Activated gamma-delta T cell treated with Interleukin-2 at 50 U/mL for 16 hours (primary cell): ENCODE data around the gene SPDL1.

Experiments used
- DNase-seq: peaks from one replicate; pipeline ENCODE4 v3.0.0-alpha.2; 2020

SPDL1 gene

DNA sequence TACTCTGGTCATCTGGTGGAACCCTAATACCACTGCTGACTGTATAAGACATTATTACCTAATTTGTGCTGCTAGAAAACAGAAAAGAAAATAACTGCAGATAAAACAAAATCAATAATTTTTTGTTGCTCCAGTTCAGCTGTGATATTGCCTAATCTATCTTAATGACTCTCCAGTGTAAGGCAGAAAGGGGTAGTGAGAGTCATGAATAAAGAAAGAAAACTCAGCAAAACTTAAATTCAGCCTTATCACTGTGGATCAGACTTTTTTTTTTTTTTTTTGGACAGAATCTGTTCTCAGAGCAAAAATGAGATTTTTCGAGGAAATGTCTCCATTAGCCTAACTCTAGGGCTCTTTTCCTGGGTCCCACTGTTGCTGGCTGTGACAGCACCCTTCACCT lies 52.4 kb downstream of the SPDL1 start:
- DNase-seq, result no peak

DNA sequence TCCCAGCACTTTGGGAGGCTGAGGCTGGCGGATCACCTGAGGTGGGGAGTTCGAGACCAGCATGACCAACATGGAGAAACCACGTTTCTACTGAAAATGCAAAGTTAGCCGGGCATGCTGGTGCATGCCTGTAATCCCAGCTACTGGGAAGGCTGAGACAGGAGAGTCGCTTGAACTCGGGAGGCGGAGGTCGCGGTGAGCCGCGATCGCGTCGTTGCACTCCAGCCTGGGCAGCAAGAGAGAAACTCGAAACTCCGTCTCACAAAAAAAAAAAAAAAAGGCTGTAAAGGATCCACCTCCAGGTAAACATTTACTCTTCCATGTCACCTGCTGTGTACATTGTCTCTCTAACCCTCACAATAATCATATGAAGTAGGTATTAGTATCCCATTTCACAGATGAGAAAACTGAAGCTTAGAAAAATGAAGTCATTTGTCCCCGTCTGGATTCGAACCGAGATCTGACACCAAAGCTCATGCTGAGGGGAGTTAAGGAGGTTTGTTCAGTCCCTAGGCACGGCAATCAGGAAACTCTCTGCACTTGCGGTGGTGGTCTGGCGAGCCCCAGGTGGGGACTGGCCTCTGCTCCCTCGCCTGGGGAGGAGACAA lies 53.0 kb downstream of the SPDL1 start:
- DNase-seq, result no peak

DNA sequence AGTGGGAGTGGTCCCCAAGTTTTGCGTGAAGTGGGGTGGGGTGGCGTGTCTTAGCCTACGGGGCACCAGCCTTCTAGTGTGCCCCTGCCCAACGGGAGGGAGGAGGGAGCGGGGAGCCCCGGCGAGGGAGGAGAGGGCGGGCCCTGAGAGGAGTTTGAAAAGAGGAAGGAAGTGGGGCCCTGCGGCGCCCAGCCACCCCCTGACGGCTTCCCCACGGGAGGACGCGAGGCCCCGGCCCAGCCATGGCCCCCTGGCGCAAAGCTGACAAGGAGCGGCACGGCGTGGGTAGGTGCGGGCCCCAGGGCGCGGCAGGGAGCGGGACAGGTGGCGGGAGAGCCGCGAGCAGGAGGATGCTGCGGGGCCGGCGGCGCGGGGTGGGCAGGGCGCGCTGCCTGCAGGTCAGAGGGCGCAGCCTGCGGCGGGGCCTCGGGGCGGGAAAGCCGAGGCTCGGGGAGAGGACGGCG lies 53.5 kb downstream of the SPDL1 start, which contains the start of gene DOCK2:
DOCK2 (plus strand) TSS at position 191 of the 464 bp plus-strand sequence; CDS start at position 243, 52 bp downstream.
- DNase-seq, result peak; percentile 65

DNA sequence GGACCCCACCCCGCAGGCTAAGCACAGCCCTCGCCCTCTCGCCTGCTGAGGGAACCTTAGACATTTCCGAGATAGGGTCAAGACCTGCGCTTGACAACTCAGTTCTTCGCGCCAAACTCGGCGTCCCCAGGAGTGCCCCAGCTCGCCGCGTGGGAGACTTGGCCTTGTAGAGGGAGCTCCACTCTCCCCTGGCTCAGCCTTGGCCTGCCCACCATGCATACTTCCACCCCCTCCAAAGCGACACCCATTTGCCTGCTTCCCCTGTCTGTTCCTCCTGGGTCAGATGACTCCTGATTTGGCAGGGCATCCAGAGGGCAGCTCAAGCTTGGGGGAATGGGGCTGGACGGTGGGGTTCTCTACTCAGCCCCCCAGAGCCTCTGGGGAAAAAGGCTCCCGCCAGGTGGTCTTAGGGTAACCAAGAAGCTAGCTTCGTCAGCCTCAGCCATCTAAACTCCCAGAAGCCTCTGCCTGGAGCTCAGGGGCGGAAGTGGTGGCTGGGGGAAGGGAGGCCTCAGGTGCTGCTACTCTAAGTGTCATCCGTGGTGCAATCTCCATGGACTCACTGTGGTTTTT lies 54.1 kb downstream of the SPDL1 start:
- DNase-seq, result peak; percentile 69

DNA sequence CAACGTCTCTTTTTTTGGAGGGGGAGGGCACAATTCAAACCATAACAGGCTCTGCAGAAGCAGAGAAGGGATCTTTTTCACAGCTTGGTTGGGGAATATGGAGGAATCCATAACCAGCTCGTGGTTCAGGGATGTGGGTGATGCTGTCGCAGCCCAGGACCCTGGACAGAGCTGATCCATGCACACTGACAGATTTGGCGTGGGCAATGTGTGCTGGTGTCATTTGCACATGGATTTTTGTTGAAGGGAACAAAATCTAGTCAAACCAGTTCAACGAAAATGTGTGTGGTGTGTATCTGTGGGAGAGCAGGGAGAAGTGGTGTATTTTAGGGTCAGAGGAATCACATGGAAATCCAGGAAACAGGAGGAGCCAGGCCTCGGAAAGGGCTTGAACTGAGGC lies 57.7 kb downstream of the SPDL1 start:
- no peak for DNase-seq

DNA sequence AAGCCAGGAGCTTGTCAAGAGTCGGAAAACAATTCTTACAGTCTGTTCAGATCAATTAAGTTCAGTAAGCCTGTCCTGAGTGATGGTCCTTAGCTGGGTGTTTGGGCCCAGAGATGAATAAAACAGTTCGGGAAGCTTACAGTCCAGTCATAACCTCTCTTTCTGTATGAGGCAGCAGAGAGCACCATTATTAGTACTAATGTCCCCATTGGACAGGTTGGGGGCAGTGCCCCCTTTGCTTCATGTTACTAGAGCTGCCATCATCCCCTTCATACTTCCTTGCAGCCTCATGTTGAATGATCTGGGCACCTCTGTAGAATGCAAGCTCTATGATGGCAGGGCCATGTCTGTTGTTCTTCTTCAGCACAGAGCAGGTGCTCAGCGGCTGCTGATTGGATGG lies 63.3 kb downstream of the SPDL1 start:
- no peak for DNase-seq

DNA sequence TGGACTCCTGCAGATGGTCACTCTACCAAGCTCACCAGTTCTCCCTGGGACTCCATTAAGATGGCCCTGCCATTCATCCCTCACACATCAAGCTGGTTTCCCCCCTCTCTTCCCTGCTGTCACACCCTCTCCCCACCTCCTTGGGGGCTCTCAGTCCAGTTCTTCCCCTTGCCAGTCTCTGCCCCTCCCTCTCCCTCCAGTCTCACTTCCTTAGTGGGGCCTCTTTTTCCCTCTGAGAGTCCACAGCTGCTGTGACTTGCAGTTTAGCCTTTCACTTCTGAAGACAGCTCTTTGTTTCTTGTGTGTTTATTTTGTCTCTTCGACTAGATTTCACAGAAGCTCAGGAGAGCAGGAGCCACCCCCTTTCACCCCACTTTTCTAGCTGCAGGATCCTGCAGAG lies 64.0 kb downstream of the SPDL1 start:
- DNase-seq, result no peak

DNA sequence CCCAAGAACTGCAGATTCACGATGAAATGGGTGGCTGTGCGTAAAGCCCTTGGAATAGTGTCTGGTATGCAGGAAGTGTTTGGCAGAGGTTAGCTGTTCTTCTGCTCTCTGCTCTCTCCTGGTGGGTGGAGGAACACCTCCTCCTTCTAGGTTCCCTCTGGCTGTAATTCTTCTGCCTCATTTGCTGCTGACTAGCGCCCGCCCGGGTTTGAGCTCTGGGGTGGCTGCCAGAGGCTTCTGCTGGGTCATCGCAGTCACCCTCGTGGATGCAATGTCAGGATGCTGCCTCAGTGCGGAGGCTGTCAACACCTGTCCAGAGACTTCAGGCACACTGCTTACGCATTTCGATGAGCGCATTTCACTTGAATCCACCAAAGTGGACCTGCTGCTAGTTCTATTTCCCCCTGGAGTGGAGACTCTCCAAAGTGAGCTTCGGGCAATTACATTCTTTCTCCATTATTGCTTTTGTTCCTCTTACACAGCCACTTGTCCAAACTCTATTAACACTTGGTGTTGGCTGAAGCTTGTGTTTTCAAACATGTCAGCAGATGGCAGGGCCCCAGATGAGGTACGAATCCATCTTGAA lies 65.2 kb downstream of the SPDL1 start:
- DNase-seq, result no peak

DNA sequence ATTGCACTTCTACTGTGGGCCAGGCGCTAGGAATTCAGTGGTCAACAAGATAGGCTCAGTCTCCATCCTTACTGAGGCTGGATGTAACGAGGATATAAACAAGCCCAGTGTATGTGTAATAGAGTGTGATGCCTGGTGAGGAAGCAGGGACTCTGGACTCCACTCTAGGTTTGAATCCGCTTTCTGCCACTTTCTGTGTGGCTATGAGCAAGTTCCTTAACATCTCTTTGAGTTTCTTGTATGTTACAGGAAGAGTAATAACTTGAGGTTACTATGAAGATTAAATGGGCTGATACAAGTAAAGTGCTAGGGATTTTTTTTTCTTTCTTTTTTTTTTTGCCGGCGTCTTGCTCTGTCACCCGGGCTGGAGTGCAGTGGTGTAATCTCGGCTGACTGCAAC lies 65.9 kb downstream of the SPDL1 start:
- DNase-seq, result no peak

DNA sequence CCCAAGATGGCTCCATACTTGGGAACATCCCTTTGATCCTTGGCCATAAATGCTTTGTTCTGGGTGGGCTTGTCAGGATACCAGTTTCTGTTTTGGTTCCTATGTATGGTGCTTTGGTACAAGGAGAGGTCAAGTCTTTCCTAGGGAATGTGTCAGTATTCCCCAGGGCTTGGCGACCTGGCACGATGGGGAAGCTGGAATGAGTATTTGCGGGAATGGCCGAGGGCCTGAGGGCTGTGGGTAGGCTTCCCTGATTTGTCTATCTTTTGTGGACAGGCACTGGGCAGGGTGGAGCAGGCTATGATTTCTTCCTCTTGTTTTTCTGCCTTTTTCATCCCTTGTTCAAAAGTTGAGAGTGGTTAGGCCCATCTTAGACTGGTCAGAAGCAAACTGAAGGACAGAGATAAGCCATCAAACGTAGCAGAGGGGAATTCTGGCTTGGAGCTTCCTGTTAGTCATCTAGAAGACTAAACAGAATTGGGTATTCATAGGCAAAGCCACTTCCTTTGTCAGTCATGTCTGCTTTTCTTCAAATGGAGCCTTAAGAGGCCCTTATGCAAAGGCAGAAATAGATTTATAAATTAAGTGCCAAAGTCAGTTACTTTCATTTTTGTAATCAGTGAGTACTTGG lies 67.2 kb downstream of the SPDL1 start:
- no peak for DNase-seq

DNA sequence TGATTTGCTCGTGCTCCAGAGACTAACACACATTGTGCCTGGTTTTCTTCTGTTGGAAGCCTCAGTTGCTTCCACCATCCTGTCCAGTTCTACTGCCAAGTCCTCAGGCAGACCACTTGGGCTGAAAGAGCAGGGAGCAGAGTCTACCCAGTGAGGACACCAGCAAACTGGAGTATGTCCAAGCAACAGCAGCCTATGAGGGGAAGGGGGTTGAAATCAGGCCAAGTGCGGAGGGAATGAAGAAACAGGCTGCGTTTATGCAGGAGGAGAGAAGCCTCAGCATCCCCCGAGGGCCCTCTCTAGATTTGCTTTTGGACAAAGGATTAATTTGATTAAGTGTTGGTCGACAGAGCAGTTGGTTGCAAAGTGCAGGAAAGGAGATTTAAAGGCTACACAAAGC lies 68.0 kb downstream of the SPDL1 start:
- no peak for DNase-seq

DNA sequence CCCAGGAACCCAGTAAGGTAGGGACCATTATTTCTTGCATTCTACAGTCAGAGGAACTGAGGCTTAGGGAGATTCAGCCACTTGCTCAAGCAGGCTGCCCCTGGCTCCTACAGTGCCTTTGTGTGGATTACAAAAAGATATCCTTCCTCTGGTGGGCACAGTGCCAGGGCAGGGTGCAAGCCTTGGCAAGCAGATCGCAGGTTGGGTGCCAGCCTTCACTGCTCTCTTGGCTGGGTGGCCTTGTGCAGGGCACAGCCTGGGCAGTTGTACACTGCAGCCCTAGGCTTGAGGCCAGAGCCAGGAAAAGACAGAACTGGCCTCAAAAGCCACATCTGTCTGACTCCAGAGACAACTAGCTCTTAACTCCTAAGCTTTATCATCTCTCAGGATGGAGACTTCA lies 68.5 kb downstream of the SPDL1 start:
- DNase-seq, result no peak

DNA sequence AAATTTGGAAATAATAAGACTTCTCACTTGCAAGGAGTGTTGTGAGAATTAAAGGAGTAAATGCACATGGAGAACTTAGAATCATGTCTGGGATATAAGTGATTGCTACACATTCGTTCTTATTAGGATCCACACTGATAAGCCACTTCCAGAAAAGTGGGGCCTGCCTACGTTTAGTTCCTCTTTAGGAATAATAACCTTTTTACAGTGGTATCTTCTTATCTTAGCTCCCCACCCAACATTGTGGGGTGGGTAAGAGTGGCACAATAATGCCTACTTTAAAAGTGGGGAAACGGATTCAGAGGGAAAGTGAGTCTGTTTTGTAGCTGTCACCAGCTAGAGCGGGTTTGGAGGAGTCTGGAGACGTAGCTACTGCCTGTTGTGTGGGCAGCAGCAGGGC lies 69.5 kb downstream of the SPDL1 start:
- no peak for DNase-seq
